K562 (cell line): ENCODE data around the gene DPEP3. TPM values are rescaled to one million over a fixed set of nuclear protein-coding genes. Genes with fewer than 3 reads are reported as not detected.

Experiments used
- ATAC-seq: fragments of 200-7000 bp; cut with Tn5 transposase; 3 replicates; pipeline ENCODE4 v1.9.1; 2020; ENCODE audit warnings: moderate library complexity
- BruUV-seq: library from RNA; stranded (reverse); fragments of 400-500 nt; replicated peaks from 2 replicates; lab custom pipeline; 2021; lab: Mats Ljungman, UMichigan
- CTCF ChIA-PET: fragments of 300-600 bp; formaldehyde crosslinking; extraction: SDS; loops from one replicate; lab custom pipeline; 2021; ENCODE audit warnings: low intra/inter-chr PET ratio; lab: Yijun Ruan, JAX
- POLR2A ChIA-PET: fragments of 300-600, 350-650 bp; sonication (Branson Sonifier 250); formaldehyde crosslinking; extraction: SDS; loops from one replicate; lab custom pipeline; 2021; ENCODE audit warnings: antibody characterized with exemption, inconsistent platforms; lab: Yijun Ruan, JAX
- DNase-seq, 4 experiments: peaks; one replicate each; pipeline versions ENCODE4 v3.0.0 to v3.0.0-alpha.2; 2011 to 2018; ENCODE audit warnings: low spot score in 3 of 4, mixed read lengths in 3 of 4; ENCODE audit errors: extremely low read depth in 1 of 4
- FAIRE-seq: peaks from 2 replicates; lab custom pipeline; 2011; peaks lifted over from hg19 to GRCh38; lab: Jason Lieb, UNC
- H2AFZ ChIP-seq: 2 replicates; pipeline ENCODE4 v1.6.0; 2011; ENCODE audit warnings: low read depth, low read length, control low read depth, inconsistent platforms
- H3K27ac ChIP-seq: fragments of 200-600 bp; 3 replicates; pipeline ENCODE4 v1.8.0; 2011; ENCODE audit warnings: low read depth, mild to moderate bottlenecking, control low read depth, inconsistent platforms, low read length, moderate library complexity, mixed read lengths; ENCODE audit errors: extremely low read depth
- H3K27me3 ChIP-seq, 2 experiments: fragments of 300-600 bp in 1 of 2; 2 replicates in 1 of 2; 3 replicates in 1 of 2; pipeline versions ENCODE4 v1.6.0 to v1.8.0; 2011; ENCODE audit warnings: inconsistent platforms in 2 of 2, low read length in 2 of 2, mild to moderate bottlenecking in 1 of 2, mixed read lengths in 1 of 2, moderate library complexity in 1 of 2; ENCODE audit not compliant: control insufficient read depth in 2 of 2, insufficient read depth in 2 of 2
- H3K36me3 ChIP-seq: fragments of 300-600 bp; 3 replicates; pipeline ENCODE4 v1.8.0; 2011; ENCODE audit warnings: mild to moderate bottlenecking, low read length, inconsistent platforms; ENCODE audit not compliant: control insufficient read depth, insufficient read depth
- H3K4me1 ChIP-seq, 2 experiments: fragments of 200-600 bp in 1 of 2; replicated peaks in 1 of 2; 2 replicates in 1 of 2; 3 replicates in 1 of 2; pipeline versions ENCODE4 v1.5.1 to v1.8.0; 2011; ENCODE audit warnings: inconsistent platforms in 2 of 2, low read length in 2 of 2, mild to moderate bottlenecking in 1 of 2, mixed read lengths in 1 of 2, moderate library complexity in 1 of 2; ENCODE audit not compliant: control insufficient read depth in 2 of 2, insufficient read depth in 2 of 2
- H3K4me2 ChIP-seq: 2 replicates; pipeline ENCODE4 v1.6.1; 2011; ENCODE audit warnings: low read length, control low read depth, inconsistent platforms, mixed read lengths; ENCODE audit not compliant: insufficient read depth
- H3K4me3 ChIP-seq: fragments of 200-600 bp; sonication (generic), shearing (Covaris generic); 2 replicates; pipeline ENCODE4 v1.5.1; 2016; ENCODE audit warnings: control low read depth, inconsistent platforms
- H3K79me2 ChIP-seq: fragments of 200-600 bp; 3 replicates; pipeline ENCODE4 v1.8.0; 2011; ENCODE audit warnings: low read length, inconsistent platforms; ENCODE audit not compliant: control insufficient read depth, insufficient read depth
- H3K9ac ChIP-seq, 2 experiments: 2 replicates each; pipeline versions ENCODE4 v1.6.0 to v1.6.1; 2011; ENCODE audit warnings: low read depth in 2 of 2, low read length in 2 of 2, control low read depth in 1 of 2, inconsistent platforms in 1 of 2, mild to moderate bottlenecking in 1 of 2, mixed read lengths in 1 of 2; ENCODE audit not compliant: insufficient read depth in 1 of 2
- H3K9me1 ChIP-seq: one replicate; pipeline ENCODE4 v1.6.0; 2011; ENCODE audit warnings: inconsistent platforms, mild to moderate bottlenecking, low read length, moderate library complexity; ENCODE audit not compliant: control insufficient read depth, insufficient read depth
- H3K9me3 ChIP-seq: replicated peaks from 2 replicates; pipeline ENCODE4 v1.5.1; 2011; ENCODE audit warnings: low read depth, low read length, inconsistent platforms; ENCODE audit not compliant: control insufficient read depth, insufficient read depth
- H4K20me1 ChIP-seq: replicated peaks from 2 replicates; pipeline ENCODE4 v1.6.1; 2011; ENCODE audit warnings: low read length, inconsistent platforms, mixed read lengths; ENCODE audit not compliant: control insufficient read depth, insufficient read depth
- BRCA1 ChIP-seq, 2 experiments: fragments of 450-650 bp in 1 of 2; sonication (generic) in 1 of 2; formaldehyde crosslinking in 1 of 2; IDR thresholded peaks; 2 replicates each; pipeline versions ENCODE4 v1.5.0 to v1.6.1; 2017 to 2020; ENCODE audit warnings: mild to moderate bottlenecking in 1 of 2, missing genetic modification reagents in 1 of 2
- CBFA2T2 ChIP-seq: fragments of 450-650 bp; conservative IDR thresholded peaks from 2 replicates; pipeline ENCODE4 v1.6.1; 2017; ENCODE audit warnings: mild to moderate bottlenecking
- CCAR2 ChIP-seq: fragments of 200-400 bp; formaldehyde crosslinking; IDR thresholded peaks from 2 replicates; pipeline ENCODE4 v1.6.1; 2017; ENCODE audit warnings: mild to moderate bottlenecking, low read depth, low read length
- CHD4 ChIP-seq: fragments of 200-600 bp; sonication (generic); IDR thresholded peaks from 3 replicates; pipeline ENCODE4 v1.6.1; 2012; ENCODE audit warnings: low read depth, mild to moderate bottlenecking, mixed read lengths, low read length, inconsistent platforms; ENCODE audit not compliant: insufficient read depth, insufficient replicate concordance, poor library complexity, severe bottlenecking
- CREM ChIP-seq: IDR thresholded peaks from 2 replicates; pipeline ENCODE4 v1.6.1; 2014; ENCODE audit warnings: antibody characterized with exemption, low read depth
- SAFB2 ChIP-seq: fragments of 200-400 bp; formaldehyde crosslinking; IDR thresholded peaks from 2 replicates; pipeline ENCODE4 v1.6.1; 2018; ENCODE audit warnings: borderline replicate concordance, low read length, low read depth, moderate library complexity; ENCODE audit not compliant: severe bottlenecking
- STAT5A ChIP-seq: IDR thresholded peaks from 2 replicates; pipeline ENCODE4 v1.6.1; 2012; ENCODE audit warnings: low read length, inconsistent platforms, borderline replicate concordance
- ZBTB33 ChIP-seq: sonication (generic); formaldehyde crosslinking; IDR thresholded peaks from 2 replicates; pipeline ENCODE4 v1.8.1; 2023; ENCODE audit warnings: mild to moderate bottlenecking, missing genetic modification reagents
- ZBTB43 ChIP-seq: sonication (generic); formaldehyde crosslinking; IDR thresholded peaks from 2 replicates; pipeline ENCODE4 v1.8.0; 2023; ENCODE audit warnings: mild to moderate bottlenecking, missing genetic modification reagents
- ZNF212 ChIP-seq: fragments of 450-650 bp; formaldehyde crosslinking; IDR thresholded peaks from 2 replicates; pipeline ENCODE4 v1.4.0; 2020; ENCODE audit warnings: mild to moderate bottlenecking
- ZNF274 ChIP-seq: IDR thresholded peaks from 2 replicates; pipeline ENCODE4 v1.6.1; 2011; ENCODE audit warnings: low read depth, mild to moderate bottlenecking, low read length, moderate library complexity, borderline replicate concordance
- WGBS: fragments of 100-300 bp; shearing (Covaris generic); methylation state at CpG from one replicate; pipeline ENCODE4 v1.1.6; 2016; ENCODE audit warnings: low coverage, mixed read lengths; ENCODE audit not compliant: insufficient coverage; ENCODE audit errors: missing lambda C conversion rate; 5-methylcytosine and 5-hydroxymethylcytosine counted together
- in situ Hi-C: fragments of 300-500 bp; cut with MboI; formaldehyde crosslinking; loops from 4 replicates; pipeline ENCODE4 v1.15.0; 2018; ENCODE audit warnings: inconsistent platforms, mixed read lengths
- intact Hi-C: fragments of 100-400 bp; cut with micrococcal nuclease; formaldehyde crosslinking; loops from 2 replicates; pipeline ENCODE4 v1.14.2; 2022
- polyA plus RNA-seq, 8 experiments: library from polyadenylated mRNA; depleted of rRNA in 4 of 8; stranded (reverse) in 5 of 8; unstranded in 3 of 8; fragments of >200 nt; fragmentation: Nextera tagmentation in 2 of 8; fragmentation: Illumina TruSeq in 1 of 8; extraction: Ambion mirVana in 2 of 8; extraction: Trizol in 1 of 8; gene quantifications; 2 replicates each; pipeline versions ENCODE4 v1.2.1 to v1.2.3, GENCODE V29; 2011 to 2014; ENCODE audit warnings: inconsistent platforms in 1 of 8, missing spikeins in 1 of 8
- total RNA-seq, 7 experiments: library from RNA; depleted of rRNA in 6 of 7; stranded (reverse); fragments of >200 nt in 6 of 7; fragmentation: Illumina TruSeq in 2 of 7; extraction: Trizol in 2 of 7; gene quantifications; 2 replicates each; pipeline versions ENCODE4 v1.2.1 to v1.2.3, GENCODE V29; 2011 to 2021; ENCODE audit warnings: low replicate concordance in 1 of 7

The DPEP3 gene
- total and polyA plus RNA-seq, 9 of the 15 experiments (the other 6 are each of a cell fraction or from before 2014, with no cell fraction given), result not detected

- ChIA-PET POLR2A (interaction anchor here (0.6 kb wide), 1 partner anchor 118 kb away, joined by 3 read pairs; no protein-coding TSS in a partner anchor), CTCF (no interaction called here)
- Histone ChIP-seq H3K9ac (no peak overlapping the region), H3K9me3 (no peaks in the 10 kb centered on the region), H2AFZ (no peak overlapping the region), H3K4me3 (no peak overlapping the region), H4K20me1 (no peaks in the 10 kb centered on the region), H3K36me3 (no peaks in the 10 kb centered on the region), H3K79me2 (no peaks in the 10 kb centered on the region), H3K9me1 (no peaks in the 10 kb centered on the region), H3K27ac (no peak overlapping the region), H3K4me2 (no peak overlapping the region), H3K27me3 (no peaks in the 10 kb centered on the region), H3K4me1 (peaks cover 8 to 16% of the 10 kb centered on the region in 2 experiments)
- DNase-seq (no peak), FAIRE-seq (no peak), ATAC-seq (no peak)
- intact Hi-C loops, result no loop called here
- 42% methylated on average over 4 of the region's 4 CpGs for WGBS
- in situ Hi-C loops, result no loop called here
- no TSS peak for BruUV-seq
- TF ChIP-seq ZNF274 (no peak), CCAR2 (no peak), SAFB2 (no peak), ZBTB43 (no peak), ZNF212 (CRISPR knock-in tag) (no peak), ZBTB33 (CRISPR knock-in tag) (no peak), CREM (no peak), CBFA2T2 (no peak), CHD4 (no peak), BRCA1 (IDR thresholded peaks at IDR 0.05) (no peak), BRCA1 (CRISPR knock-in tag; IDR thresholded peaks at IDR 0.05) (no peak), STAT5A (no peak)
Measured at GRCh38 chr16:68003031-68003430, 22.7 kb upstream of the DPEP3 start.
